ENCODE data around the gene CD19. TPM values are rescaled to one million over a fixed set of nuclear protein-coding genes. Genes with fewer than 3 reads are reported as not detected.

Gene CD19
- total and polyA plus RNA-seq, 12 donors, result 0.06 to 0.19 TPM; not detected in 10

DNA sequence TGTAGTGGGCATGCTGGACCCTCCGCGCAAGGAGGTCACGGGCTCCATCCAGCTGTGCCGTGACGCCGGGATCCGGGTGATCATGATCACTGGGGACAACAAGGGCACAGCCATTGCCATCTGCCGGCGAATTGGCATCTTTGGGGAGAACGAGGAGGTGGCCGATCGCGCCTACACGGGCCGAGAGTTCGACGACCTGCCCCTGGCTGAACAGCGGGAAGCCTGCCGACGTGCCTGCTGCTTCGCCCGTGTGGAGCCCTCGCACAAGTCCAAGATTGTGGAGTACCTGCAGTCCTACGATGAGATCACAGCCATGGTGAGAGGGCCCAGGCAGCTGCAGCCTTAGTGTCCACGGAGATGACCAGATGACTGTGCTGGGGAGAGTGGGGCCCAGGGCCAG, 31.2 kb upstream of the CD19 start:
- ATAC-seq (no peak), DNase-seq (no peak)
- H3K4me3 ChIP-seq, result no peak overlapping the region
- no peaks in the 10 kb centered on the region for H3K27me3 ChIP-seq
- WGBS, 2 donors, result 91 to 93% methylated on average over 25 of the region's 25 CpGs
- H3K4me1 ChIP-seq, result no peaks in the 10 kb centered on the region
- no peaks in the 10 kb centered on the region for H3K9me3 ChIP-seq
- peaks cover 0 to 28% (median 13%) of the 10 kb centered on the region in 9 donors for H3K36me3 ChIP-seq
- intact Hi-C loops (cut with DNase I), result no loop called here
- no peak overlapping the region for H3K27ac ChIP-seq
- TF ChIP-seq, protein P1, sequence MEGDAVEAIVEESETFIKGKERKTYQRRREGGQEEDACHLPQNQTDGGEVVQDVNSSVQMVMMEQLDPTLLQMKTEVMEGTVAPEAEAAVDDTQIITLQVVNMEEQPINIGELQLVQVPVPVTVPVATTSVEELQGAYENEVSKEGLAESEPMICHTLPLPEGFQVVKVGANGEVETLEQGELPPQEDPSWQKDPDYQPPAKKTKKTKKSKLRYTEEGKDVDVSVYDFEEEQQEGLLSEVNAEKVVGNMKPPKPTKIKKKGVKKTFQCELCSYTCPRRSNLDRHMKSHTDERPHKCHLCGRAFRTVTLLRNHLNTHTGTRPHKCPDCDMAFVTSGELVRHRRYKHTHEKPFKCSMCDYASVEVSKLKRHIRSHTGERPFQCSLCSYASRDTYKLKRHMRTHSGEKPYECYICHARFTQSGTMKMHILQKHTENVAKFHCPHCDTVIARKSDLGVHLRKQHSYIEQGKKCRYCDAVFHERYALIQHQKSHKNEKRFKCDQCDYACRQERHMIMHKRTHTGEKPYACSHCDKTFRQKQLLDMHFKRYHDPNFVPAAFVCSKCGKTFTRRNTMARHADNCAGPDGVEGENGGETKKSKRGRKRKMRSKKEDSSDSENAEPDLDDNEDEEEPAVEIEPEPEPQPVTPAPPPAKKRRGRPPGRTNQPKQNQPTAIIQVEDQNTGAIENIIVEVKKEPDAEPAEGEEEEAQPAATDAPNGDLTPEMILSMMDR (IDR thresholded peaks at IDR 0.05), result no peak

DNA sequence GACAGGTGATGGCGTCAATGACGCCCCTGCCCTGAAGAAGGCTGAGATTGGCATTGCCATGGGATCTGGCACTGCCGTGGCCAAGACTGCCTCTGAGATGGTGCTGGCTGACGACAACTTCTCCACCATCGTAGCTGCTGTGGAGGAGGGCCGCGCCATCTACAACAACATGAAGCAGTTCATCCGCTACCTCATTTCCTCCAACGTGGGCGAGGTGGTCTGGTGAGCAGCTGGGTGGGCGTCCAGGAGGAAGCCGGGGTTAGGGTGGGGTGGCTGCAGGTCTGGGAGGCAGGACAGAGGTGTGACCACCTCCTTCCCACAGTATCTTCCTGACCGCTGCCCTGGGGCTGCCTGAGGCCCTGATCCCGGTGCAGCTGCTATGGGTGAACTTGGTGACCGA, 29.9 kb upstream of the CD19 start:
- H3K4me1 ChIP-seq, result no peaks in the 10 kb centered on the region
- TF ChIP-seq, protein P1 (IDR thresholded peaks at IDR 0.05), result no peak
- DNase-seq, result no peak
- intact Hi-C loops (cut with DNase I), result no loop called here
- H3K27ac ChIP-seq, result no peak overlapping the region
- H3K27me3 ChIP-seq, result no peaks in the 10 kb centered on the region
- 84 to 88% methylated on average over 15 of the region's 15 CpGs for WGBS, 2 donors
- no peaks in the 10 kb centered on the region for H3K9me3 ChIP-seq
- H3K36me3 ChIP-seq, result peaks cover 0 to 40% (median 17%) of the 10 kb centered on the region in 9 donors
- H3K4me3 ChIP-seq, result no peak overlapping the region
- ATAC-seq, result no peak

DNA sequence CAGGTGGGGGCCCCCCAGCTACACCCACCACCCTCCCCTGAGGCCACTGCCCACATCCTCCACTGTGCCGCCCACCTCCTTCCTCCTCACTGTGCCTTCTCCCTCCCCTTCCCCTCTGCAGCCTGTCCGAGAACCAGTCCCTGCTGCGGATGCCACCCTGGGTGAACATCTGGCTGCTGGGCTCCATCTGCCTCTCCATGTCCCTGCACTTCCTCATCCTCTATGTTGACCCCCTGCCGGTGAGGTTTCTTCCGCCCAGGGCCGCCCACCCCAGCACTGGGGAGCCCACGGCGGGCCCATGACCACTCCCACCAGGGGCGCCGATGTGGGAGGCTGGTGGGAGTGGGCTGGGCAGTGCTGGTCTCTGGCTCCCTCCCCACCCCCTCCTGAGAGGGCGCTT, 28.9 kb upstream of the CD19 start:
- Histone ChIP-seq H3K4me1 (no peaks in the 10 kb centered on the region), H3K9me3 (no peaks in the 10 kb centered on the region), H3K4me3 (no peak overlapping the region), H3K36me3 (peaks cover 0 to 47% (median 17%) of the 10 kb centered on the region in 9 donors), H3K27ac (no peak overlapping the region), H3K27me3 (no peaks in the 10 kb centered on the region)
- ATAC-seq (peak in 2 of 8 donors; percentile 11 to 16), DNase-seq (no peak)
- 62 to 74% methylated on average over 11 of the region's 11 CpGs for WGBS, 2 donors
- intact Hi-C loops (cut with DNase I), result no loop called here
- TF ChIP-seq, protein P1 (IDR thresholded peaks at IDR 0.05), result no peak

DNA sequence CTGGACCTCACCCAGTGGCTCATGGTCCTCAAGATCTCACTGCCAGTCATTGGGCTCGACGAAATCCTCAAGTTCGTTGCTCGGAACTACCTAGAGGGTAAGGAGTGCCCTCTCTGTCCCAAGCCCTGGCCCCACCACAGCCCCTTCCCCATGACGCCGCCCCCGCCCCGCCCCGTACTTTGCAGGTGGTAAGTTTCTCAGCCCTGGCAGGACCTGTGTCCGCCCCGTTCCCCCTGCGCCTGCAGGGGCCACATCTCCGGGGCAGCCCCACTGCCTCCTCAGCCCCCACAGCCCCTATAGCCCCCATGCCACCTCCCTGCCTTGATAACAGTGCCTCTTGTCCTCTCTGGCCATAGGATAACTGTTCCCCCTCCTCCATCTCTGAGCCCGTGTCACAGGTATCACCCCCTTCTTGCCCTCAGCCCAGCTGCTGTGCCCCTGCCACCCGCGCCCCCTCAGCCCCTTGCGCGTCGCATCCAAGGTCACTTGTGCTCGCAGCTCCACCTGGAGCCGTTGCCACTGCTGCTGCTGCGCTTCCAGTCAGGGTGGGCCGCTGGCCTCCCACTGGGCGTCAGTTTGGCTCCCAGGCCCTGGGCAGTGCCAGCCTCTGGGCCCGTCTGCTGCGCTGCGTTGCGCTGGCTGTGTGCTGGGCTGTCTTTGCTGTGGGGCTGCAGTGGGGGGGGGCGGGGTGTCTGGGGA, 28.3 kb upstream of the CD19 start:
- TF ChIP-seq, protein P1 (IDR thresholded peaks at IDR 0.05), result no peak
- no peak for DNase-seq
- no peaks in the 10 kb centered on the region for H3K27me3 ChIP-seq
- no peaks in the 10 kb centered on the region for H3K9me3 ChIP-seq
- 90% methylated on average over 29 of the region's 29 CpGs for WGBS, 2 donors
- peaks cover 0 to 47% (median 17%) of the 10 kb centered on the region in 9 donors for H3K36me3 ChIP-seq
- intact Hi-C loops (cut with DNase I), result no loop called here
- peak in 1 of 8 donors; percentile 13 for ATAC-seq
- no peaks in the 10 kb centered on the region for H3K4me1 ChIP-seq
- H3K27ac ChIP-seq, result no peak overlapping the region
- H3K4me3 ChIP-seq, result no peak overlapping the region
